CD1c-positive myeloid dendritic cell (primary cell): Measurements from ENCODE around the gene SNAP29.
"Not testable (repeated sequence)": the region's sequence is repeated elsewhere in the genome, so short reads cannot be mapped to it uniquely, and the experiment has no call there.

ENCODE experiments used
- DNase-seq: peaks from one replicate; pipeline ENCODE4 v3.0.0-alpha.2; 2016; ENCODE audit errors: extremely low spot score

Gene SNAP29

GRCh38 chr22:20866736-20867135, 7.9 kb downstream of the SNAP29 start:
- DNase-seq: no peak

GRCh38 chr22:20867179-20868024, 8.6 kb downstream of the SNAP29 start:
- DNase-seq: peak; percentile 85

- no peak for DNase-seq
These were observed 9.5 kb downstream of the SNAP29 start for GRCh38 chr22:20868025-20868962.

- no peak for DNase-seq
These were observed 10.4 kb downstream of the SNAP29 start for GRCh38 chr22:20869234-20869633.

- DNase-seq: no peak
These were observed 14.4 kb downstream of the SNAP29 start for GRCh38 chr22:20873214-20873613.

- no peak for DNase-seq
These were observed 16.5 kb downstream of the SNAP29 start for GRCh38 chr22:20875296-20875695.

GRCh38 chr22:20877715-20878114, 18.9 kb downstream of the SNAP29 start:
- no peak for DNase-seq

GRCh38 chr22:20881231-20881630, 22.4 kb downstream of the SNAP29 start:
- DNase-seq: no peak

GRCh38 chr22:20881869-20882815, 23.3 kb downstream of the SNAP29 start:
- no peak for DNase-seq

GRCh38 chr22:20882855-20883254, 24.0 kb downstream of the SNAP29 start:
- DNase-seq: no peak

GRCh38 chr22:20884454-20884853, 25.6 kb downstream of the SNAP29 start:
- DNase-seq: no peak

GRCh38 chr22:20885017-20885556, 26.3 kb downstream of the SNAP29 start:
- no peak for DNase-seq

- peak; percentile 82 for DNase-seq
These were observed 26.9 kb downstream of the SNAP29 start for GRCh38 chr22:20885557-20886323.

GRCh38 chr22:20887375-20887774, 28.6 kb downstream of the SNAP29 start:
- no peak for DNase-seq

- peak; percentile 52 for DNase-seq
These were observed 30.4 kb downstream of the SNAP29 start for GRCh38 chr22:20889025-20889704.

GRCh38 chr22:20889904-20890540, 31.2 kb downstream of the SNAP29 start:
- no peak for DNase-seq

GRCh38 chr22:20890975-20891374, 32.2 kb downstream of the SNAP29 start:
- no peak for DNase-seq

GRCh38 chr22:20897737-20898136, 38.9 kb downstream of the SNAP29 start:
- not testable (repeated sequence) for DNase-seq

GRCh38 chr22:20899827-20900423, 41.1 kb downstream of the SNAP29 start:
- no peak for DNase-seq
